RCC 7860 (cell line): ENCODE data around the gene DSCAM.
"Not testable (repeated sequence)": the region's sequence is repeated elsewhere in the genome, so short reads cannot be mapped to it uniquely, and the experiment has no call there.

Experiments
- DNase-seq: peaks from one replicate; pipeline ENCODE4 v3.0.0-alpha.2; 2015; ENCODE audit warnings: low spot score
- FAIRE-seq: peaks from 2 replicates; lab custom pipeline; 2012; peaks lifted over from hg19 to GRCh38; lab: Jason Lieb, UNC

The DSCAM gene, protein sequence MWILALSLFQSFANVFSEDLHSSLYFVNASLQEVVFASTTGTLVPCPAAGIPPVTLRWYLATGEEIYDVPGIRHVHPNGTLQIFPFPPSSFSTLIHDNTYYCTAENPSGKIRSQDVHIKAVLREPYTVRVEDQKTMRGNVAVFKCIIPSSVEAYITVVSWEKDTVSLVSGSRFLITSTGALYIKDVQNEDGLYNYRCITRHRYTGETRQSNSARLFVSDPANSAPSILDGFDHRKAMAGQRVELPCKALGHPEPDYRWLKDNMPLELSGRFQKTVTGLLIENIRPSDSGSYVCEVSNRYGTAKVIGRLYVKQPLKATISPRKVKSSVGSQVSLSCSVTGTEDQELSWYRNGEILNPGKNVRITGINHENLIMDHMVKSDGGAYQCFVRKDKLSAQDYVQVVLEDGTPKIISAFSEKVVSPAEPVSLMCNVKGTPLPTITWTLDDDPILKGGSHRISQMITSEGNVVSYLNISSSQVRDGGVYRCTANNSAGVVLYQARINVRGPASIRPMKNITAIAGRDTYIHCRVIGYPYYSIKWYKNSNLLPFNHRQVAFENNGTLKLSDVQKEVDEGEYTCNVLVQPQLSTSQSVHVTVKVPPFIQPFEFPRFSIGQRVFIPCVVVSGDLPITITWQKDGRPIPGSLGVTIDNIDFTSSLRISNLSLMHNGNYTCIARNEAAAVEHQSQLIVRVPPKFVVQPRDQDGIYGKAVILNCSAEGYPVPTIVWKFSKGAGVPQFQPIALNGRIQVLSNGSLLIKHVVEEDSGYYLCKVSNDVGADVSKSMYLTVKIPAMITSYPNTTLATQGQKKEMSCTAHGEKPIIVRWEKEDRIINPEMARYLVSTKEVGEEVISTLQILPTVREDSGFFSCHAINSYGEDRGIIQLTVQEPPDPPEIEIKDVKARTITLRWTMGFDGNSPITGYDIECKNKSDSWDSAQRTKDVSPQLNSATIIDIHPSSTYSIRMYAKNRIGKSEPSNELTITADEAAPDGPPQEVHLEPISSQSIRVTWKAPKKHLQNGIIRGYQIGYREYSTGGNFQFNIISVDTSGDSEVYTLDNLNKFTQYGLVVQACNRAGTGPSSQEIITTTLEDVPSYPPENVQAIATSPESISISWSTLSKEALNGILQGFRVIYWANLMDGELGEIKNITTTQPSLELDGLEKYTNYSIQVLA (N-terminal part only)

DNA sequence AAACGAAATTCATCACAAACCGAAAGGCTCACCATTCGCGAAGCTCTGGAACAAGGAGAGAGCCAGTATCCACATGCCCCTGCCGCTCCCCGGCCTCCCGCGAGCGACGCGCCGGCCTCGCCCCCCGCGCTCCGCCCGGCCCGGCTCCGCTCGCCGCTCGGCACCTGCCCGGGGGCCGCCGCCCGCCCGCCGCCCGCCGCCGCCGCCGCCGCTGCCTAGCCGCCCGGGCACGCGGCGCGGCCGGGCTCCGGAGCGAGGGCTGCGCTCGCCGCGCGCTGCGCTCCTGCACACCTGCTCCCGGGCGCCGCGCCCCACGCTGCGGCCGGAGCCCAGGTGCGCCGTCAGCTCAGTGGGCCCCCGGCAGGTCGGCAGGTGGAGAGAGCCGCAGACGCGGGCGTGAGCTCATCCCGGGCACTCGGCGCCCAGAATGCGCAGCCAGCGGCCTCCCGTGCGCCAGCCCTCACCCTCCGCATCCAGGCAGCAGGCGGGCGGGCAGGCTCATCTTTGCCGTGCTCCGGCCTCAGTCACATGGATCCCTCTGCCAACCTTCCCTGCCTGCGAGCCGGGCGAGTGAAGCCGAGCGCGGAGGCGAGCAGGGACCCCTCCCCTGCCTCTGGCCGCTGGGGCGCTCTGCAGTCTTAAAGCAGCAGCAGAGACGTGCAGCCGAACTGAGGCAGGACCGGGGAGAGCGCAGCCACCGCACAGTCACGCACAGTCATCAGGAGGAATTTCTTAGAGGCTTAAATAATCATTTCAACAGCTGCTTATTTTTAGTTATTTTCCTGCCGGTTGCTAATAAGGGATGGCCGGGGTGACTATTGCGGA is at the start of gene DSCAM:
TSS of gene DSCAM (minus strand) at position 572 of the 825 bp plus-strand sequence. CDS start at position 75, 497 bp downstream.
- FAIRE-seq (no peak), DNase-seq (no peak)

DNA sequence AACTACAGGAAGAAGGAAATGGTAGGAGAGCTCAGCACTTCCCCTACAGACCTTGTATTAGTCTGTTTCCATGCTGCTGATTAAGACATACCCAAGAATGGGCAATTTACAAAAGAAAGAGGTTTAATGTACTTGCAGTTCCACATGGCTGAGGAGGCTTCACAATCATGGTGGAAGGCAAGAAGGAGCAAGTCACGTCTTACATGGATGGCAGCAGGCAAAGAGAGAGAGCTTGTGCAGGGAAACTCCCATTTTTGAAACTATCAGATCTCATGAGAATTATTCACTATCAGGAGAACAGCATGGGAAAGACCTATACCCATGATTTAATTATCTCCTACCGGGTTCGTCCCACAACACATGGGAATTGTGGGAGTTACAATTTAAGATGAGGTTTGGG is 48.7 kb upstream of the DSCAM start:
- not testable (repeated sequence) for FAIRE-seq, DNase-seq

DNA sequence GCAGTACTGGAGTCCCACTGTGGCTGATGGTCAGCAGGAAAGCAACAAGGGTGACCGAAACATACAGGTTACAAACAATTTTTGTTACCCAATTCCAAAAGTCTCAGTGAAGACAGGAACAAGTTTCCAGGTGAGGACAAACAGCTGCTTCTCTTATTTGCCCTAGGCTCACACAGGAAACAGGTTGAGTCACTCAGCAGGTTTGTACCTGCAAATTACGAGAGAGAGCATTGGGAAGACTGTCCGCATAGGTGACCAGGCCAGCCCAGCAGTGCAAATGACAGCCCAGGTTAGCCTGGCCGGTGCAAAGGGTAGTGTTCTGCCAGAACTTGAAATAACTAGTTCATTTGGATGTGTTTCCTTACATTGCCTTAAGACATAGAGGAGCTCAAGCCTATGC is 40.0 kb upstream of the DSCAM start:
- DNase-seq (no peak), FAIRE-seq (no peak)

DNA sequence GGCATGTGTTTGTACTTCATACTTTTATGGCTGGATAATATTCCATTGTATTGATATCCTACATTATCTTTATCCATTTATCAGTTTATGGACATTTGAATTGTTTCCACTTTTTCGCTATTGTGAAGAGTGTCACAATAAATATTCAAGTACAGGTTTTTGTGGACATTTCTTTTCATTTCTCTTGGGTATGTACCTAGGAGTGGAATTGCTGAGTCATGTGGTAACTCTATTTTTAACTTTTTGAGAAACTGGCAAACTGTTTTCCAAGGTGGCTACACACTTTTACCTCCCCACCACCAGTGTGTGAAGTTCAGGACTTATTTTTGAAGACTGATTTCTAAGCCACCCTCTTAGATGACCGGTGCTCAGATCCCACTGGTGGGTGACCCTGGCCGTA is 39.0 kb upstream of the DSCAM start:
- no peak for FAIRE-seq
- no peak for DNase-seq

DNA sequence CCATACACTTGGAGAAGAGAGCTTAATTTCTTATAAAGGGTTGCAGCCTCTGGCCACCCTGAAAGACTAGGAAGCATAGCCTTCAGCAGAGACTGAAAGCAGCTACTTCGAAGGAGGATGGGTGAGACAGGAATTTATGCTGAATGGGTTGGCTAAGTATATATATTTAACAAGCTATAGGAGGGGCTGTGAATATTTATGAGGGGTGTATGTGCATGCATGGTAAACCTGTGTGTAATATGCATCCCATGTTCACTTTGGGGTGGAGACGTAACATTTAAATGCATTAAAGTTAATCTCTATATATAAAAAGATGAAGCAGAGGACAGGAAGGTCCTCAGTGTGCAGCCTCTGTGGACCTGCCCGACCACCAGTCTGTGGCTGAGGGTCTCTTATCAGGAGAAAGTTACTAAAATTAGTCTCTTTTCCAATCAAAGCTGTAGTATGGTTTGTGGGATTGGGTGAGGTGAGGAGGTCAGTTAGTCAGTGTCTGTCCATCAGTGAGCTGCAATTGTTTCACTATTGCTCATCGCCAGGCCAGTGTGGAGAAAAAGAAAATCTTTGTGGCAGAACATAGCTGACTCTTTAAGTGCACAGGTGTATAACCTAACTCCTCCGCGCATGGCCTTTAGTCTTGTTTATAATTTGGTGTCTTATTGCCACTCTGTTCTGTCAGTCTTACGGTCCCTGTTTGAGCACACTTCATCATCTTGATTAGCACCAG is 35.4 kb upstream of the DSCAM start:
- DNase-seq (no peak), FAIRE-seq (no peak)

DNA sequence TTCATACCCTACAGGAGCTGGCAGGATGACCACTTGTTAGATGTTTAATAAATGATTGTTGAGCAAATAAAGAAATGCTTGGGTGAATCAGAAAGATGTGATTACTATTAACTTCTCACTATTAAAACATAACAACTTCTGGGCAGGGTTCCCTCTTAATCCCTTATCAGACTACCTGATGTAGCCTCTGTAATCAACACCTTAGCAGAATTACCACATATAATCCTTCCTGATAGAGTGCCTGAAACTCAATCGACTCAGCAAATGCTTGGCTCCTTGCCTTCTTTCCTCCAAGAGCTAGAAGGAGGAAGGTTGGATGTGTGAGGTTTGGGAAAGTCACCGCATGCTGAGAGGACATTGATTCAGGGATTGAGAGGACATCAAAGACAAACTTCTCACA is 34.8 kb upstream of the DSCAM start:
- FAIRE-seq (no peak), DNase-seq (no peak)

DNA sequence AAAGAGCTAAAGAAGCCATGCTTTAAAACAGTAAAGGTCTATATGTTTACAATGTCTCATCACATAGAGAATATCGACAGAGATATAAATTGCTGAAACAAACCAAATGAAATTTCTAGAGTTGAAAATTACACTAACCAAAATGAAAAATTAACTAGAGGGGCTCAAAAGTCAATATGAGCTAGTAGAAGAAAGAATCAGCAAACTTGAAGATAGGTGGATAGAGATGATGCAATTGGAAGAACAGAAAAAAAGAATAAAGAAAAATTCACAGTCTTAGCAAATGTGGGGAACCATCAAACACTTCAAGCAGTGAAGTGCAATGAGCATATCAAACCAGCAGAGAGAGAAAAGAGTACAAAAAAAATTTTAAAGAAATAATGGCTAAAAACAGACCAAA is 24.1 kb upstream of the DSCAM start:
- no peak for DNase-seq
- no peak for FAIRE-seq

DNA sequence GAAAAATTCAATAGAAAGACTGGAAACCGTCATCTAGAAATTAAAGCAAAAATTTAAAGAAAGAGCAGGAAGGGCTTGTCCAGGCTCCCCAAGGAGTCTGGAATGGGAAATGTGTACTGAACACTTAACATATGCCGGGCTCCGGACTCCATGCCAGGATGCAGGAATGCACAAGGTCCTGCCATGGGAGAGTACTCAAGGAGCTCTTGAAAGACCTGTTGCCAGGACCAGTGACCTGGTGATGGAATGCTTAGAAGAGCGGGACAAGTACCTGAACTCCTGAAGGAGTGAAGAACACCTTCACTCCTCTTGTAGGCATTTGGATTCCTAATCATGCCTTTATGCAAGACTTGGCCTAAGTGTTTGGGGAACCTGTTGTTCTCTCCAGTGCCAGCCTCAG is 16.9 kb upstream of the DSCAM start:
- FAIRE-seq: no peak

DNA sequence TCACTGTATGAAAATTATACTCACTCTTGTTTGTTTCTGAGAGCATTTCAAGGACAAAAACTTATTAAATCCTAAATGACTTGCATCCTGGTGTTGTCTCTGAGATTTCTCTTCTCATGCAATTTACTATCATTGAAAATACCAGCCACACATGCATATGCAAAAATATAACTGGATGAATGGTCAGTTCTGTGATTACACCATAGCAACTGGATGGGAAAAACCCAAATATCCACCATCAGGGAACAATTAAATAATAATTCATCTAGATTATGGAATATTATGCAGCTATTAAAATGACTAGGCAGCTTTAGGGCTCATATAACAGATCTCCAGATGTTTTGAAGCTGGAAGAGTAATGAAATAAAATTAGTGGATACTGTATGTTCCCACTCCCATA is 11.6 kb upstream of the DSCAM start:
- no peak for FAIRE-seq
- DNase-seq: no peak

More for the DNA sequence above, 16.9 kb upstream of the DSCAM start:
- no peak for DNase-seq

DNA sequence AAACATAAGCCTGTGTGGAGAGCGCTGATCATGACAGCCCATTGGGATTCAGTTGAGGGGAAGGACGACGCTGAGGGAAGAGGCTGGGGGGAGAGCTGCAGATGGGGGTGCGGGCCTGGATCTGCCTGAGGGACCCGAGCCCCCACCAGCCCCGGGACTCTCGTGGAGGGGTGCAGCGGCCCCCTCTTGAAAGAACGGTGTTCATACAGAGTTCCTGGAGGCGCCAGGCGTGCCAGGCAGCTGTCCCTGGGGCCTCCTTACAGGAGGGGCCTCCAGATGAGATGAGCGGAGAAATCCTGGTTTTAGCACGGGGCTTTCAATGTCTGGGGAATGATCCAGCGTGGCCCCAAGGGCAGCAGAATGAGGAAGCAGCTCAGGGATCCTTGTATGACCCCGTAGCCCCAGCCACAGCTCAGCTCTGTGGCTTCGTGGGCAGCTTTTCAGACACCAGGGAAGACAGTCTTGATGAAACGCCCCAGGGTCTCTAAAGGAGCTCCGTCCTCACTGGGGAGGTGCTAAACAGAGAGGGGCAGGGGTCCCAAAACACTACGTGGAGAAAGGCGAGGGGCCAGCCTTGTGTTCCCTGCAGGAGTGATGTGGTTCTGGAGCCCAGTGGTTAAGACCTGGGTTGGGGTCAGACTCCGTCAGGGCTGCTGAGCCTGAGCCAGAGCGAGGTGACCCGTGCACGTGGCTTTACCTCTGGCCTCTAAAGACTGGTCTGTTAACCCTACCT is 7.2 kb upstream of the DSCAM start:
- DNase-seq (no peak), FAIRE-seq (no peak)

DNA sequence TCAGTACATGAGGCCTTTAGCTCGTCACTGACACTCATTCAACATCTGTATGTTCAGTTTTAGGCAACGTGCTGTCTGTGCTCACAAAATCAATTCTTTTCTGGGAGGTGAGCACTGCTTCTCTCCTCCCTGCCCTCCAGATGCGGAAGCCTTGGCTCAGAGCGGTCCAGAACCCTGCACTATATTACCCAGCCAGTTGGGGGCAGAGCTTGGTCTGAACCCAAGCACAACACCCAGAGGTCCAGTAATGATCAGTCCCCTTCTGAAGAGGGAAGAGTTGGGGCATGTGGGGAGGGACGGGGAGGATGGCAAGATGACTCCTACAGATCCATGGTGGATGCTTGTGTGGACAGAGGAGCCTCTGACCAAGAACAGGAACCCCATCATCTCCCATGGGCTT is 5.6 kb upstream of the DSCAM start:
- no peak for DNase-seq
- FAIRE-seq: no peak

DNA sequence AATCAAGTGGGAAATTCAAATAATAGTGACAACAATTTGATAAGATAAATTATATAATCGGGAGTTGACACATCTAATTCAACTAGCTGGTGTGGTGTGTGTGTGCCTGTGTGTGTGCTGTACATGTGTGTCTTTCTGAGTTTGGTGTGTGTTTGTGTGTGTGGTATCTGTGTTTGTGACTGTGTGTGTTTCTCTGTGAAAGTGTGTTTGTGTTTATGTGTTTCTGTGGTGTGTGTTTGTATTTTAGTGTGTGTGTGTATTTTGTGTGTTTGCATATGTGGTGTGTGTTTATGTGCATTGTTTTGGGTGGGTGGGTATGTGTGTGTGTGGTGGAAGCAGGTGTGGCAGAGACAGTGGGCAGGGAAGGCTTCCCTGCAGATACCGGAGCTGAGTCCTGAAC is 4.8 kb upstream of the DSCAM start:
- DNase-seq: no peak
- no peak for FAIRE-seq

DNA sequence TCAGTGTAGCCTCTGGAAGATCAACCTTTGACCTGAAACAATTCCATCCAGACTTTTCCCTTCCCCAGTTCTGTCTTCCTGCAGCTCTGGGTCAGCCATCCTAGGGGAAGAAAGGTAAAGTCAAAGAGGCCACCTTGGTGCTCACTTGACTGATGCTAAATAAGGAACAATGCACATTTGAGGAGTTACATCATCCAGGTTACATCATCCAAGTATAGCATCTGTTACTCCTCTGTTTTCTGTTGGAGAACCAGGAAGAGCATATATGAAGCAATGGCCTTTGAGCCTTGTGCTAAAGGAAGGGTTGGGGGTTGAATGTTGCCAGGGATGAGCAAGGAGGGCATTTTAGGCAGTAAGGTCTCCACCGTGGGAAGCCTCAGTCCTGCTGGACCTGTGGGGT is 3.1 kb upstream of the DSCAM start:
- no peak for DNase-seq
- no peak for FAIRE-seq

DNA sequence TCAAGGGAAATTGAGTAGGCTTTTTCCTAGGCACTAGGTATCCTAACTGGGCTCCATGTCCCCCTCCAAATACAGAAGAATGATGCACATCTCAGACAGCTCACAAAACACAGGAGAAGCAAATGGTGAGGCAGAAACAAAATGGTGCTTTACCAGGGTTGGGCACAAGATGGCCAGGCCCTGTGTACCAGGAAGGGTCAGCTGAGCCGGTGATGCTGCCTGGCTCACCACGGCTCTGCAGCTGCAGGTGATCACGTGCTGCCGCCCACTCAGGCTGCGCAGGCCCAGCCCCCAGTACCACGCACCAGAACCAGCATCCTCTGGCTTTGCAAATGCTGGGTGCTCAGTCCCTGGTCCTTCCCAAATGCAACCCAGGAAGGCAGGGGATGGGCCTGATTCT is 993 bp upstream of the DSCAM start:
- FAIRE-seq (no peak), DNase-seq (no peak)

DNA sequence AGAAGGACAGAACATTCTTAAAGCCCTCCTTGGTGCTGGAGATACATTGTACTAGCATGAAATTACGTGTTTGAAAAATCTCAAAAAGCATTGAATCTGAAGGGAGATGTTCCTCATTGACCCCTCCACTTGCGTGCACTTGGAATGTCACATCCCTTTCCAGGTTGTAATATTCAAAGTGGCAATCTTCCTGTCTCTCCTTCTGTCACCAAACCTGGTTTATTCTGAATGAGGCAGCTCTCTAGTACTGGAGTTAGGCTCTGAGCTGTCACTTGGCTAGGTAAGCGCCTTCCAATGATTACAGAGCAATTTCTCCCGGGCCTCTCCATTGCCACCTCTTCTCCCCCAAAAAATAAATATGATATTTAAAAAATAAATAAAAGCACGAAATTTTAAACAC is 855 bp downstream of the DSCAM start:
- DNase-seq: no peak

DNA sequence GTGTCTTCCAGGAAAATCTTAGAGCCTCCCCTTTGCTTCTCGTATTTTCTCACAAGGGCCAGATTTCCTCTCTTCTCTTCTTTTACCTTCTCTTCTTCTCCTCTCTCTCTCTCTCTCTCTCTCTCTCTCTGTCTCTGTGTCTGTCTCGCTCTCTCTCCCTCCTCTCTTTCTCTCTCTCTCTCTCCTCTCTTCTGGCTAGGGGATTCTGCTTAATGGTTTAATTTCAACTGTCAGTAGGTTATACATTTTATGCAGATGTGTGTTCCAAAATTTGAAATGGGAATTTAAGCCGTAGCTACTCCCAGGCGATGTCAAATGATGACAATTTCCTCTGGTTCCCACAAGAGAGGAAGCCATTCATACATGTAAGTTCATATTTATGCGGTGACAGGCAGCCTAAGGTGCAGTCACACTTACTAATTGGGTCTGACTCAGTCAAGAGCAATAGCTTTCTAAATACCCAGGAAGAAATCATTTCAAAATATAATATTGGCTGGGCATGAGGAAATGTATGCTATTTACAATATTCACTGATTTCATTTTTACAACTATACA is 1.4 kb downstream of the DSCAM start:
- FAIRE-seq: no peak

More for the DNA sequence above, 855 bp downstream of the DSCAM start:
- FAIRE-seq: no peak

DNA sequence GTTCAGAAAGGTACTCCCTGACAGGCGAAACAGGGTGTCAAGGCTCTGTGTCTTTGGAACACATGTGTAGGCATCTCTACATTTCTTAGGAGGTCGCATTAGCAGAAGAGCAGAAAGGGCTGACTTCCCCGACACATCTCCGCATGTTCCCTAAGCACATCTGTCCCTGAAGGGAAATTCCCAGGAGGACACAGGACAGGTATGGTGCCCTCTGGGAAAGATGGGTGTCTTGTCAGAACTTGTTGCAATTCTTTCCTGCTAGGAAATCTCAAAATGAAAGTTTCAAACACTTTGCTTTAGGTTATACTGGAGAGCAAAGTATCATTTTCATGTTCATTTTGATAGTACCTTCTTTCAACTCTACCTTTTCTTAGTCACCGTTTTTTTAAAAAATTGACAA is 2.0 kb downstream of the DSCAM start:
- DNase-seq (no peak), FAIRE-seq (no peak)

More for the DNA sequence above, 1.4 kb downstream of the DSCAM start:
- no peak for DNase-seq

DNA sequence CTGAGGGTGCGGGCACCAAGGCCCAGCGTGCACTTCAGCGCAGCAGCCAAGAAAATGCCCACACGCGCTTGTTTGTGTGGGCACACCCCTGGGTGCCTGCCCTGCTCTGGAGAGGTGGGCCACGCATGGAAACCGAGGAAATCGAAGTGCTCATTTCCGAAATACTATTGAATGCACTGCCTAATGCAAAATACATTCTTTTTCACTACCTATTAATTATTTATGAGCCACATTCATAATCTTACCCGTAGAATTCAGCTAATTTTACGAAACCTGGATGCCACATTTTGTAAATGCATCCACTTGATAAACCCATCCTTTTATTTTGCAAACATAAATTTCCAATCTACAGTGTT is 4.8 kb downstream of the DSCAM start:
- no peak for DNase-seq
- no peak for FAIRE-seq
